Heart left ventricle (tissue), 13 donors: ENCODE results near the gene REEP1.

ENCODE experiments used
- CTCF ChIP-seq, 12 donors: fragments of 200-600 bp; sonication (generic) in 4 of 12; IDR thresholded peaks; one replicate each; pipeline versions ENCODE4 v1.5.0 to v1.8.0; 2018 to 2022; ENCODE audit warnings: antibody characterized with exemption in 12 of 12, mild to moderate bottlenecking in 5 of 12
- POLR2A ChIP-seq, 2 donors: fragments of 450-650 bp; IDR thresholded peaks; one replicate each; pipeline ENCODE4 v1.6.1; 2017; ENCODE audit warnings: antibody characterized with exemption in 2 of 2, mild to moderate bottlenecking in 2 of 2, moderate library complexity in 2 of 2
- donor health status: ischemic (EF 13 %, LVEDD 7.1; RV severe dilation, severe dysfunction).
- donor health status: DM: no; HTN: yes; CAD: no.
- donor health status: DM: no; HTN: no; CAD: no.
- donor health status: ischemic (EF 25% LVEDD 6.9; RV normal size, moderate dysfunction).
- donor health status: ischemic (EF 25% LVEDD 5.7; RV mildly dilated, moderate dysfunction).
- donor health status: ischemic (EF 35%, LVEDD 5.7; RV mildly dilated, moderate dysfunction).
- donor health status: nonischemic (EF 11% LVEDD 7.7; RV severe dilation, severe dysfunction).
- donor health status: DM: yes; HTN: yes; CAD: no.
- donor health status: PGD.
- donor health status: ischemic (EF 29% LVEDD 5.4; RV normal size, mild dysfunction).
- donor health status: nonischemic (EF 23%, LVEDD 6.1; RV moderate dilation, normal function).

- TF ChIP-seq CTCF (IDR thresholded peaks at IDR 0.05) = no peak
- no peak for TF ChIP-seq POLR2A (IDR thresholded peaks at IDR 0.05)
Observed at GRCh38 chr2:86308356-86308755, 29.1 kb downstream of the REEP1 start.
